SK-N-SH (cell line): ENCODE measurements around the gene TSEN15. TPM values are rescaled to one million over a fixed set of nuclear protein-coding genes. Genes with fewer than 3 reads are reported as not detected.

Experiments
- CTCF ChIA-PET: fragments of 300-600, 350-600 bp; formaldehyde crosslinking; extraction: SDS; loops from one replicate; lab custom pipeline; 2021; lab: Yijun Ruan, JAX
- POLR2A ChIA-PET: fragments of 350-600 bp; sonication (Branson Sonifier 250); formaldehyde crosslinking; extraction: SDS; loops from one replicate; lab custom pipeline; 2020; ENCODE audit warnings: antibody characterized with exemption, inconsistent platforms; lab: Yijun Ruan, JAX
- DNase-seq: peaks from one replicate; pipeline ENCODE4 v3.0.0; 2012
- H2AFZ ChIP-seq: fragments of 200-600 bp; sonication (generic); 2 replicates; pipeline ENCODE4 v1.8.1; 2016; ENCODE audit warnings: antibody characterized with exemption, mild to moderate bottlenecking, low read depth
- H3F3A ChIP-seq: fragments of 200-600 bp; sonication (generic); replicated peaks from 2 replicates; pipeline ENCODE3; 2016; ENCODE audit warnings: antibody characterized with exemption, mild to moderate bottlenecking; ENCODE audit not compliant: insufficient read depth
- H3K27ac ChIP-seq, 2 experiments: fragments of 200-500 bp in 1 of 2; fragments of 200-600 bp in 1 of 2; sonication (Bioruptor generic) in 1 of 2; sonication (generic), shearing (Covaris generic) in 1 of 2; 2 replicates each; pipeline versions ENCODE4 v1.5.1 to v1.6.1; 2014 to 2016; ENCODE audit warnings: low read depth in 2 of 2, inconsistent platforms in 1 of 2, low read length in 1 of 2, mild to moderate bottlenecking in 1 of 2, mixed read lengths in 1 of 2
- H3K27me3 ChIP-seq: fragments of 200-600 bp; sonication (generic), shearing (Covaris generic); 2 replicates; pipeline ENCODE4 v1.6.1; 2016; ENCODE audit warnings: mixed run types; ENCODE audit not compliant: insufficient read depth
- H3K36me3 ChIP-seq, 2 experiments: fragments of 200-500 bp in 1 of 2; fragments of 200-600 bp in 1 of 2; sonication (Bioruptor generic) in 1 of 2; sonication (generic) in 1 of 2; replicated peaks in 1 of 2; 2 replicates each; pipeline versions ENCODE3 to v1.5.1; 2014 to 2016; ENCODE audit warnings: low read length in 1 of 2, mild to moderate bottlenecking in 1 of 2; ENCODE audit not compliant: insufficient read depth in 2 of 2, control insufficient read depth in 1 of 2
- H3K4me1 ChIP-seq, 2 experiments: fragments of 200-500 bp in 1 of 2; fragments of 200-600 bp in 1 of 2; sonication (Bioruptor generic) in 1 of 2; sonication (generic), shearing (Covaris generic) in 1 of 2; 2 replicates each; pipeline versions ENCODE4 v1.5.1 to v1.6.1; 2014 to 2016; ENCODE audit warnings: low read depth in 1 of 2, low read length in 1 of 2, mixed run types in 1 of 2; ENCODE audit not compliant: insufficient read depth in 2 of 2, control insufficient read depth in 1 of 2
- H3K4me2 ChIP-seq: fragments of 200-600 bp; sonication (generic), shearing (Covaris generic); 2 replicates; pipeline ENCODE4 v1.6.1; 2017; ENCODE audit warnings: mixed run types
- H3K4me3 ChIP-seq, 2 experiments: fragments of 200-500 bp in 1 of 2; fragments of 200-600 bp in 1 of 2; sonication (Bioruptor generic) in 1 of 2; sonication (generic), shearing (Covaris generic) in 1 of 2; 2 replicates each; pipeline versions ENCODE4 v1.5.1 to v1.8.1; 2014 to 2016; ENCODE audit warnings: low read depth in 2 of 2, inconsistent platforms in 1 of 2, low read length in 1 of 2, mild to moderate bottlenecking in 1 of 2, mixed read lengths in 1 of 2, moderate library complexity in 1 of 2
- H3K79me2 ChIP-seq: fragments of 200-600 bp; sonication (generic); 2 replicates; pipeline ENCODE4 v1.8.1; 2017; ENCODE audit warnings: mild to moderate bottlenecking; ENCODE audit not compliant: insufficient read depth
- H3K9ac ChIP-seq: fragments of 200-600 bp; sonication (generic); 2 replicates; pipeline ENCODE4 v1.6.1; 2017; ENCODE audit warnings: mixed run types
- H3K9me2 ChIP-seq: fragments of 200-600 bp; sonication (generic); 2 replicates; pipeline ENCODE4 v1.6.1; 2017; ENCODE audit warnings: mixed run types
- H3K9me3 ChIP-seq: fragments of 200-600 bp; sonication (generic); 2 replicates; pipeline ENCODE4 v1.6.1; 2017; ENCODE audit warnings: mixed run types, mild to moderate bottlenecking, moderate library complexity
- H4K20me1 ChIP-seq: fragments of 200-600 bp; sonication (generic); 2 replicates; pipeline ENCODE4 v1.6.1; 2017; ENCODE audit warnings: mild to moderate bottlenecking, mixed run types; ENCODE audit not compliant: insufficient read depth
- FOSL2 ChIP-seq: IDR thresholded peaks from 2 replicates; pipeline ENCODE4 v1.4.0; 2012; ENCODE audit warnings: low read depth, mild to moderate bottlenecking, moderate library complexity, borderline replicate concordance
- GABPA ChIP-seq: IDR thresholded peaks from 2 replicates; pipeline ENCODE4 v1.4.0; 2012; ENCODE audit warnings: low read depth, mild to moderate bottlenecking
- IRF3 ChIP-seq: fragments of 150-350 bp; IDR thresholded peaks from 2 replicates; pipeline ENCODE4 v1.6.1; 2016; ENCODE audit warnings: mild to moderate bottlenecking, low read depth, low read length
- NFIC ChIP-seq: IDR thresholded peaks from 2 replicates; pipeline ENCODE4 v1.4.0; 2012; ENCODE audit warnings: borderline replicate concordance
- NRF1 ChIP-seq: IDR thresholded peaks from 2 replicates; pipeline ENCODE4 v1.6.1; 2012; ENCODE audit warnings: low read depth, mild to moderate bottlenecking, low read length
- PBX3 ChIP-seq: IDR thresholded peaks from 2 replicates; pipeline ENCODE4; 2012
- POLR2AphosphoS5 ChIP-seq: IDR thresholded peaks from 2 replicates; pipeline ENCODE4 v1.6.1; 2012; ENCODE audit warnings: low read depth, low read length
- RAD21 ChIP-seq: IDR thresholded peaks from 2 replicates; pipeline ENCODE4 v1.6.1; 2012; ENCODE audit warnings: mild to moderate bottlenecking, low read length
- SMC3 ChIP-seq: IDR thresholded peaks from 2 replicates; pipeline ENCODE4 v1.6.1; 2012; ENCODE audit warnings: low read depth, low read length, improper control_type of control experiment
- TEAD4 ChIP-seq: IDR thresholded peaks from 2 replicates; pipeline ENCODE4 v1.4.0; 2012; ENCODE audit warnings: mild to moderate bottlenecking, borderline replicate concordance; ENCODE audit not compliant: insufficient read depth
- USF1 ChIP-seq: IDR thresholded peaks from 2 replicates; pipeline ENCODE4 v1.4.0; 2012; ENCODE audit warnings: low read depth, borderline replicate concordance
- USF2 ChIP-seq: fragments of 150-350 bp; IDR thresholded peaks from 2 replicates; pipeline ENCODE4 v1.6.1; 2017; ENCODE audit warnings: antibody characterized with exemption, low read length, low read depth, borderline replicate concordance
- ZBTB33 ChIP-seq: IDR thresholded peaks from 2 replicates; pipeline ENCODE4 v1.4.0; 2012; ENCODE audit warnings: low read depth, borderline replicate concordance
- WGBS: methylation state at CpG from one replicate; pipeline ENCODE4 v1.1.6; 2017; ENCODE audit warnings: low lambda C conversion rate; 5-methylcytosine and 5-hydroxymethylcytosine counted together
- polyA plus RNA-seq, 3 experiments: library from polyadenylated mRNA; depleted of rRNA; stranded (reverse); fragments of >200 nt; gene quantifications; 2 replicates each; pipeline ENCODE4 v1.2.3, GENCODE V29; 2012

Gene TSEN15
- polyA plus RNA-seq, 1 of the 3 experiments (the other 2 are of a cell fraction) = 29.0 TPM

GRCh38 chr1:184068354-184068753 lies 16.8 kb downstream of the TSEN15 start (continued):
- TF ChIP-seq USF2 = no peak
- TF ChIP-seq IRF3 = no peak
- no peak for TF ChIP-seq NRF1

- H4K20me1 ChIP-seq = no peaks in the 10 kb centered on the region
- no peaks in the 10 kb centered on the region for H3K27me3 ChIP-seq
- no peak overlapping the region for H3K4me3 ChIP-seq
- H3K4me2 ChIP-seq = no peak overlapping the region
- no peak overlapping the region for H2AFZ ChIP-seq
- no peak for TF ChIP-seq TEAD4
- TF ChIP-seq ZBTB33 = no peak
- TF ChIP-seq USF1 = no peak
- no peak for TF ChIP-seq SMC3
- TF ChIP-seq NFIC = no peak
- no peak for TF ChIP-seq GABPA
- TF ChIP-seq FOSL2 = no peak
- no peak for TF ChIP-seq PBX3
- no peak for TF ChIP-seq RAD21
- TF ChIP-seq POLR2AphosphoS5 = no peak
- POLR2A ChIA-PET = no interaction called here
- 77% methylated on average over 2 of the region's 2 CpGs for WGBS
- H3K9me2 ChIP-seq = no peaks in the 10 kb centered on the region
- H3K4me1 ChIP-seq = peaks cover 0 to 13% of the 10 kb centered on the region in 2 experiments; a peak in 2 of 4 replicates
- H3K36me3 ChIP-seq = peaks cover 37 to 59% of the 10 kb centered on the region in 2 experiments
- no peak overlapping the region for H3K27ac ChIP-seq
- no peaks in the 10 kb centered on the region for H3K9me3 ChIP-seq
- CTCF ChIA-PET = interaction anchor here (0.6 kb wide), 1 partner anchor 500 kb away, joined by 3 read pairs; no protein-coding TSS in a partner anchor
- H3F3A ChIP-seq = peaks cover 12% of the 10 kb centered on the region
- DNase-seq = no peak
- no peak overlapping the region for H3K9ac ChIP-seq
- peaks cover 7% of the 10 kb centered on the region for H3K79me2 ChIP-seq
Observed at GRCh38 chr1:184069675-184070074, 18.1 kb downstream of the TSEN15 start.
